HG02981 (cell line): ENCODE measurements around the gene KMO.

Experiments
- ATAC-seq: cut with Tn5 transposase; IDR thresholded peaks from one replicate; pipeline ENCODE4 v1.9.1; 2021; ENCODE audit warnings: mild to moderate bottlenecking, moderate library complexity; ENCODE audit not compliant: unreplicated experiment

KMO gene

DNA sequence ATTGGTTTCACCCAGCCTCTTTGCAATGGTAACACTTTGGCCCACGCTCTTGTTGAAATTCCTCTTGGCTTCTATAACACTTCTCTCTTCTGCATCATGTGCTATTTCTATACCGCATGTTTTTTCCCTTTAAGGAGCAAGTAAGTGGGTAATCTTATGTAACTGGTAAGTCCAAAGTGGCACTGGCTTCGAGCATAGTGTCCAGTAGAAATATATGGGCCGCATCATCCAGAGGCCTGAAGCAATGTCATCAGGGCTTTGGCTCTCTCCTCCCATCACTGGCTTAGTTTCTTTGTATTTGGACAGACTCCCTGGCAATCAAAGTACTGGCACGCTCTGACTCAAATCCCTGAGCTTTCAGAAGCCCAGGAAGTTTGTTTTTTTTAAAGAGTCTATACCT lies 90.5 kb downstream of the KMO start:
- ATAC-seq = no peak

DNA sequence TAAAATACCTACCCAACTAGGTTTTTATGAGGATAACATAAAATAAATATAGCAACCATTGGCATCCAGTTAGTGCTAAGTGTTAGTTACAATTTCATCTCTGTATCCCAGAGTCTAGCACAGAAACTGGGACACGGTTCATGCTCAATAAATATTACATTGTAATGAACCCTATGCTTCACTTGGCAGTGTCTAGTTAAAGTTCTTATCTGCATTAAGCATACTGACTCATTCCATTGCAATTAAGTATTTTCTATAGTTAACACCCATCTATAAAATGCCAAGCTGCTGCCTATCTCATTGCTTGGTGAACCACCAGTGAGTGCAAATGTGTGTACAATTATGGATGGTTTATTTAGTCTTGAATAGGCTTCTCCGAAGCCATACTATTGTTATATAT lies 92.8 kb downstream of the KMO start:
- ATAC-seq = no peak

DNA sequence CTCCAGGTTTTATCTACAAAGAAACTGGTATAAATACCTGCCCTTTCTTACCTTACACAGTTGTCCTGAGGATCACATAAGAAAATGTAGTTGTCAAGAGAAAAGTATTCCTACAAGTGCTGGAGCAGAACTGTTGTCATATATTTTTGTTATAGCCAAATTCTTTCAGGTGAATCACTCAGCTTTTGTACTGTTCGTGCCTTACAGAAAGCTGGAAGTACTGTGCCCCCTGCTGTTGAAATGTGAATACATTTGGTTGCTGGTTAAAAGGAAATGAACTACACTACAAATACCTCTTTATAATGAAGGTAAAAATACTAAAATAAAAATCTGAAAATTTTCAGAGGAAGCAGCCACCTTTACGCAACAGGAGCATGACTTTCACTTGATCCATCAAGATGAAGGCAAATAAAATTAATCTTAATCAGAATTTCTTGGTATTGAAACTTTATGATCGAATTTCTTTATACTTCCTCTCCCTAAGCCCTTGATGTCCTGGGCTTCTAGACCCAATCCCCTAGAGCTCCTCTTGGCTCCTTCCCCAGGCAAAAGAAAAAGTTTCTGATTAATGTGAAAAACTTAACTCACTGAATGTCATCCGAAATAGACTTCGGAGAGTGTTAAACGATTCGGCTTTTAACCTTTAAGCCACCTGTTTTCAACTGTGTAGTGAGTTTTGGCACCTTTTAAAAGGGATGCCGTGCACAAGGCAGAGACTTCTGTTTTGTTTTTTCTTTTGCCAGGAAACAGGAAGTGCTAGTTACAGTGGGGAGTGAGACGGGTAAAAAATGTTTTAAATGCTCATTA lies 95.5 kb downstream of the KMO start:
- ATAC-seq = peak; percentile 81

DNA sequence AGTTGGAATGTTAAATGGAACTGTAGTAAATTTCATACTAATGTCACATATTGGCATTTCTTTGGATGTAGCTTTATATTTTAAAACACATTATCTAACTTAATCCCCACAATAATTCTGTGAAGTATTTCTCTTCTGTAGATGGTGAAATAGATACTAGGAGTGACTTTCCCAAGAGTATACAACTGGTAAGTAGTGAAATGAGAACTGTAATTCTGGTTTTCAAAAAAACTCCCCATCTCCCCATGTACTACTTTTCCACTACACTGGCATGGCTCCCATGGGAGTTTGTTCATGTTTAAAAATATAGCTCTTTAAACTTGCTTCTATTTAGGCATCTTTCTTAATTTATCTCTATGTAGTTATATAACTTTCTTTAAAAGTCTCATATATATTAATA lies 97.8 kb downstream of the KMO start:
- no peak for ATAC-seq

DNA sequence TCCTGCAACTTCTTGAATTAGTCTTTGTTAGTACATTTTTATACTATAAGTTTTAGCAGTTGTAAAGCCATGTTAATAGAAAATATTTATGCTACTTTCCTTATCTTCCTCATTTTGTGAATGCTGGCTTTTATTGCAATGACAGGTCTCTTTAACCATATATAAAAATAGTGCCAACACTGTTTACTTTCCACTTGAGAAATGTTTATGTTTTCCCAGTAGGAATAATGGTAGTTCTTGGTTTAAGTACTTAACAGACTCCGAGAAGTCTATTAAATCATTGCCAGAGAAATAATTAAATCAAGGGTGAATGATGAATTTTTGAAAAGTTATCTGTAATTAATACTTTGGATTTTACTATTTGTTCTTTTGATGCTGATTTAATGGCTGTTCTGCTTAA lies 98.3 kb downstream of the KMO start:
- no peak for ATAC-seq

DNA sequence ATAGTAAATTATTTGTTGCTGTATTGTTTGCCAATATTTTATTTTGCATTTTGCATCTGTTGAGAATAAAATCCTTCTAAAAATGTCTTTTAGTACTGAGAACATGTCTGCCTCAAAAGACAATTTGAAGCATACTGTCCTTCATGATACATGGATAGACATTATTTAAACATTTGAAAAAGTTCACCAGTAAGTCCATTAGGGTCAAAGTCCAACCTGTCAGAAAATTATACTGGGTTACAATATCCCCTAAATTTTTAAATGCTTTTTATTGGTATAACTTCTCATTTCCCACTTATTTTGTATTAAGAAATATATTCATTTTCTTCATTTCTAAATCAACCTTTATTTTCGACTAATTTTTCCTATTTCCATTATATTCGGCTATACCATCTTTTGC lies 98.7 kb downstream of the KMO start:
- no peak for ATAC-seq

DNA sequence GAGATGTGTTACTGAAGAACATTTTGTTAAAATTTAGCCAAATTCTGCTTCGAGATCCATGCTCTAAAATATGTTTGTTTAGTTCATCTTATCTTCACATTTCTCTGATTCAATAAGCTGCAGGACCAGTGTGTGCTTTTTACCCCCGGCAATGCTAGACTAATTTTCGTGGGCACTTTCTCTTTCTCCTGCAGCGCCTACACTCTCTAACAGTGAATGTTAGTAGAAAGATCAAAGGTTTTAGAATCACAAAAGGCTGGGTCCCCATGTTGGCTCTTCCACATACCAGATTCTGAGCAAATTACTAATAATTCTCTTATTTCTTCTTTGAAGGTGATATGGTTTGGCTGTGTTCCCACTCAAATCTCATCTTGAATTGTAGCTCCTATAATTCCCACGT lies 99.5 kb downstream of the KMO start:
- ATAC-seq = no peak

DNA sequence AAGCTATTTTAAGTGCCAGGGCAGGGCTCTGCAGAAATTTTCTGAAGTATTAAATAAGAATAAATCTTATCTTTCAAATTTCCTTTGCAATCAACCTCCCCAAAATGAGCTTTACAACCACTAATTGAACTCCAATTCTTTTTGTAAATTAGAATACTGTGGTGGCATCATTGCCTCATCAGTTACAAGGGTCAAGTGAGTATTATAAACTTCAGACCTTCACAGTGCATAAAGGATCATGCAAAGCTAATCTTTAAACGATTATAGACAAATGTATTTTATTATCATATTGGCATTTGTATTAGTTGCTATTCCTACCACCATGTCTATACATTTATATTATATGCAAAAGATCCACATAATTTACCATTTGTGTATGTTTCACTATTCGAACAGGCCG lies 100.8 kb downstream of the KMO start:
- ATAC-seq = no peak

DNA sequence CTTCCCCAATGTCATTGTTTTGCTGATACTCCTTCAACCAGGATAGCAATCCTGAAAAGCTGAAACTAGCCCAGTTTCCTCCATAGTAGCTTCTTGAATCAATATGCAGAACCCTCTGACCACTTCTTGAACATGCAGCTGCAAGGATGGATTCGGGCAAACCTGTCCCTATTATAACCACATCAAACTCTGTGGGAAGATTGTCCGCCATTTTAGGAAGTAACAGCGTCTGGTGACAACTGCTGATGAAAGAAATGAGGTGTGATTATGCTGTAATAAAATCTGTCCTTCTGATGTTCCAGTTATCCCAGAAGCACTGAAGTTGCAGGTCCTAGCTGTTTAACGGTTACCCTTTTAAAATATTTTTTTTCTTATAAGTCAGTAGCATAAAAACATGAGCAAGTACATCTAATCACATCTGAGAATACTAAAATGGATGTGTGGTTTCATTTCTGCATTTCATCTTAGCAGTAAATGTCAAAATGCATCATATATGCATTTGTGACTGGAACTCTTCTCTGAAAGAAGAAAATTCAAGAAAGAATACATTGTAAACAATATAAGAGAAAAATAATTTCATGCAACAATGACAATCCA lies 103.5 kb downstream of the KMO start:
- ATAC-seq = no peak

GRCh38 chr1:241636291-241636690 lies 104.1 kb downstream of the KMO start:
- ATAC-seq = no peak

GRCh38 chr1:241637046-241637590 lies 104.9 kb downstream of the KMO start:
- ATAC-seq = no peak

GRCh38 chr1:241637604-241638003 lies 105.4 kb downstream of the KMO start:
- ATAC-seq = no peak

GRCh38 chr1:241638099-241638682 lies 106.0 kb downstream of the KMO start:
- ATAC-seq = no peak

GRCh38 chr1:241638909-241639622 lies 106.9 kb downstream of the KMO start:
- ATAC-seq = no peak

GRCh38 chr1:241639623-241640148 lies 107.5 kb downstream of the KMO start:
- ATAC-seq = peak; percentile 55

DNA sequence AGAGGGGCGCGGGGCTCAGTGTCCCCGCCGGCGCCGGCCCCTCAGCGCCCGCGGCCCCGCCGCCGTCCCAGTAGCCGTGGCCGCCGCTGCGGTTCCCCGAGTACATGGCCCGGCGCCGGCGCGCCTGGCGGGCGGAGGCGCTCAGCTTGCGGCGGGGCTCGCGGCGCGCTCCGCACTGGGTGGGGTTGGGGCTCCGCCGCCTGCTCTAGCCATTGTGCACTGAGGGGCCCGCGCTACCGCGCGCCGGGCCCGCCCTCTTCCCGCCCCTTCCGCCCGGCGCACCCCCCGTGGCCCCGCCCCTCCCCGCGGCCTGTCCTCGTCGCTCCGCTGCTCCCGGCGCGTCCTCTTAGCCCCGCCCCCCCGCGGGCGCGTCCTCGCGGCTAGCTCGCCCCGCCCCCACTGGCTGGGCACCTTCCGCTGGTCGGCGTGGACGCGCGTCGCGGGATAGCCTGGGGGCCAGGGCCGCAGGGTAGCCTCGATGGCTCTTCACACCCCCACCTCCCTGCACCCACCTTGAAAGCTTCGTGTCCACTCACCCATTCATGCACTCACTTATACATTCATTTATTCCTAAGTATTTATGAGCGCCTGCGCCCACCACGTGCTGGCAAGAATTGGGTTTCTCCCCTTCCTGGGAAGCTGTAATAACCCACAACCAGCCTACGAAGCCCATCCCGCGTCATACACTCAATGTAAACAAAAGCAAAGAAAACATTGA lies 108.1 kb downstream of the KMO start, which contains the start of the genes CHML and OPN3:
TSS of gene CHML (minus strand) at position 221 of the 718 bp plus-strand sequence. CDS start 4,603 bp downstream, outside the sequence.
TSS of gene OPN3 (minus strand) at position 221 of the 718 bp plus-strand sequence. CDS start at position 106, 115 bp downstream.
- ATAC-seq = peak; percentile 91

GRCh38 chr1:241640867-241641622 lies 108.9 kb downstream of the KMO start:
- no peak for ATAC-seq

DNA sequence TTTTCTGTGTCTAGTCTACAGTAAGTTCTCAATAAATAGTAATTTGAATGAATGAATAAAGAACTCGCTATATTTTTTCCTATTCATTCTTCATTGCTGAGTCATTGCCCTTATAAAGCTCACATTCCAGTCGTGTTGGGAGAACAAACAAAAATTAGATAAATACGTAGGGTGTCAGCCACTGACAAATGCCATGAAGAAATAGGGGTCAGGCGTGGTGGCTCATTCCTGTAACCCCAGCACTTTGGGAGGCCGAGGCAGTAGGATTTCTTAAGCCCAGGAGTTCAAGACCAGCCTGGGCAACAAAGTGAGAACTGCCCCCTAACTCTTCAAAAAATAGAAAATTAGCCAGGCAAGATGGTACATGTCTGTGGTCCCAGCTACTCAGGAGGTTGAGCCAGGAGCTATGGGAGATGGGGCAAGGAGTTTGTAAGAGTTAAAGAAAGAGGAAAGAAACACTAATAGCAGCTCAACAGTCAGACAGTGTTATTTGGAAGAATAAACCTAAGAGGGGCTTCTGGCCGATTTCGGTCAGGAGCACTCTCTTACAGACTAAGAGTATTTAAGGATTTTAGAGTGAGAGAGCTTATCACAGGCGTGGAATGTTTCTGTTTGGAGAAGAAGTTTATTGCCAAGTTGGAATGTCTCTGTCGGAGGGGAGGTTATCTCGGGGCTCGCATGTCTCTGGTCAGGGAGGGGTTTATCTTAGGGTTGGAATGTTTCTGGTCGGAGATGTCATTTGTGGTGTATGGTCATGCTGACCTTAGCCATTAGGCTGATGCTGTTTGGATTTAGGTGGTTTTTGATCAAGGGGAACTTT lies 109.8 kb downstream of the KMO start:
- no peak for ATAC-seq

DNA sequence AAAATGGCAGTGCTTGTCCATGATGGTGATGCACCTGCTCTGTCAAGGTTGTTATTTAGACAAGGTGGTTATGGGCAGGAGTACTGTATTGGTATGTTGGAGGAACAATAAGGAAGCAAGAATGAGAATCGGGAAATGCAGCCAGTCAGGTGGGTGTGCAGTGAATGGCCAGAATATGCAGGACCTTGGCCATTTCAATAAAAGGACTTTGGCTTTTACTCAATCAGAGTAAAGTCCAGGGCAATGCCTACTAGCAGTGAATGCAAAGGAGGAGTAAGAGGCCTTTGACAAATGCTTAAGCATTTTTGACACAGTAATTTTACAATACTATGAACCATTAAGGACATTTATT lies 110.4 kb downstream of the KMO start:
- no peak for ATAC-seq
